Stimulated activated CD4-positive, alpha-beta T cell treated with anti-CD3 and anti-CD28 coated beads, Interleukin-2, amount 100 ng/mL, for 24 hours (primary cell): ENCODE data around the gene SCAANT1.

Experiments
- DNase-seq, 2 donors: peaks; one replicate each; pipeline ENCODE4 v3.0.0-alpha.2; 2020

SCAANT1 gene

DNA sequence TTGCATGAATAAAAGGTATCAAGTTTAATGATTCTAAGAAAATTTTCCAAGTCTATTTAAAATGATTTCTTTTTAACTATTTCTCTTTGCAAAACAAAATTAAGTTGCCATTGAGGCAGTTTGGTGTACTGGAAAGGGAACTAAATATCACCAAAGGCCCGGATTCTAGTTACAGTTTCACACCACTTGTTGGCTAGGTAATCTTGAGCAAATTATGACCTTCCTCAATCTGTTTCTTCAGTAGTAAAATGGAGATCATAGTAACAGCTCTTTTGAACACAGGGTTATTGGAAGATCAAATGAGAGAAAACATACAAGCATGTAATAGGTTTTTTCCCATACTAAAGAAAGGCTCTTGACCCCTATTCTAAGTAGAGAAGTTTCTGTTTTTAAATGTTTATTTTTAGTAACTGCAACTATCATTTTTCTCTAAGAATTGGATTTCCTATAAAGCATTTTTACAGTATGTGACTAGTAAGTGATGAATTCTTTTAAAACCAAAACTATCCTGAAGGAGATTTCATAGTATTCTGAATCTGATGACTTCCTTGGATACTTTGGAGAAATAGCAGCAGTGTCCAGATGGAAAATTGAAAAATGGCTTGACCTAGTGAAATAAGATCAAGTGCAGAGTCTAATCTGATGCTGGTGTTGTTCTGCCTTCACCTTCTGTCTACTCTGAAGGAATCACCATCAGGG lies 15.7 kb downstream of the SCAANT1 start:
- DNase-seq, result no peak

DNA sequence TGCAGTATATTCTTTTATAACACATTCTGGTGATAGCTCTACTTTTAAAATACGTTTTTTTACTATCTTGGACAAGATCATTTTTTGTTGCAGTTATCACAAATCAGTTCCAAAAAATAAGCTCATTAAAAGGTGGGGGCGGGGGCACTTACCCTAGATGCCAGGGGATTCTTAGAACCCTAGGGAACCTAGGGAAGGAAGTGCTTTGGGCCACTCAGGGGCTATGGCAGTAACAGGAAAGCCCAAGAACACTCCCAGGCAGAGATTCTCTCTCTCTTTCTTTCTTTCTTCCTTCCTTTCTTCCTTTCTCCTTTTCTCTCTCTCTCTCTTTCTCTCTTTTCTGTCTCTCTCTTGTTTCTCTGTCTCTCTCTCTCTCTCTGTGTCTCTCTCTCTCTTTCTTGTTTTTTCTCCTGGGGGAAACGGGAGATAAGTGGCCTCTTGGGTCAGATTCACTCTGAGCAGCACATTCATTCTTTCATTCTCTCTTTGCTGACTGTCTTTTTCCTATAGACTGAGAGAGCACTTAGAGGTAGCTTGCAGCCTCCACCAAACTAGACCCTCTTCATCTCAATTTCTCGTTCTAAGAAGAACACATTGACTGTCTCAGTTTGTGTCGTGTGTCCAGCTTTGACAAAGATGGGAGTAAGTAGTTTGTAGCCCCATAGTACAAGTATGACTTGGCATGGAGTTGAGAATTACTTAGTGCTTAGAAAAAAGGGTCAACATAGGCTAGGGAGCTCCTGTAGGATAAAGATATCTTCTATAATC lies 16.6 kb downstream of the SCAANT1 start:
- DNase-seq, result no peak

DNA sequence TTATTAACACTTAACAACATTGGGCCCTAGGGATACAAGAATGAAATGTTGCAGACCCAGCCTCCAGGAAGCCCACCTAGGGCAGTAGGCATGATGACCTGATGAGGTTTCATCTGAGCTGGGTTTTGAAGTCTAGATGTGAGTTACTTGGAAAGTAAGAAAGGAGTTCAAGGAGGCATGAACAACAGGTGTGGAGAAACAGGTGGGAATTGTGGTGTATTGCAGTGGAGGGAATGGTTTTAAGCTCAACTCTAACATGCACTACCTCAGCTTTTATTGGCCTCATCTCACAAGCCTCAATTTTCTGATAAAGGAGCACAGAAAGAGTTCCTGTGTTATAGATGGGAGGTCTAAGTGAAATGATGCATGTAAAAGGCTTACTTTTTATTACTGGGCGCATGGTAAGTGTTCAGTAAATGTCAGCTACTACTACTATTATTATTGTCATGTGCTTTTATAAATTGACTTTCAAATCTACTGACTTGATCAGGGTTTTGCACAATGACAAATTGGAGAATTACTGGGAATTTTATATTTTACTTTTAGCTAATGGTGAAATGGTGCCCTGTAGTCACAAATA lies 19.3 kb downstream of the SCAANT1 start:
- no peak for DNase-seq

DNA sequence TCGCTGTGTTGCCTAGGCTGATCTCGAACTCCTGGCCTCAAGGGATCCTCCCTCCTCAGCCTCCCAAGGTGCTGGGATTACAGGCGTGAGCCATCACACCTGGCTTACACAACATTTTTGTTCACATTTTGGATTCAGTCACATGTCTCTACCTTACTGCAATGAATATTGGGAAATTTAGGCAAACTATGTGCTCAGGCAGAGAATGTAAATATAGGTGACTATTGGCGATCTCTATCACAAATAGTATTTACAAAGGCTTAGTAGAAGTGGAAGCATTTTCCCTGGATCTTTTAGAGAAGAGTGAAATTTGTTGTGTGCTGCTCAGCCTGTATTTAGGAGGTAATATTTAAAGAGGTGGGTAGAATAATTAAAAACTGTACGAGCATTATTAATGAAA lies 20.7 kb downstream of the SCAANT1 start:
- no peak for DNase-seq

DNA sequence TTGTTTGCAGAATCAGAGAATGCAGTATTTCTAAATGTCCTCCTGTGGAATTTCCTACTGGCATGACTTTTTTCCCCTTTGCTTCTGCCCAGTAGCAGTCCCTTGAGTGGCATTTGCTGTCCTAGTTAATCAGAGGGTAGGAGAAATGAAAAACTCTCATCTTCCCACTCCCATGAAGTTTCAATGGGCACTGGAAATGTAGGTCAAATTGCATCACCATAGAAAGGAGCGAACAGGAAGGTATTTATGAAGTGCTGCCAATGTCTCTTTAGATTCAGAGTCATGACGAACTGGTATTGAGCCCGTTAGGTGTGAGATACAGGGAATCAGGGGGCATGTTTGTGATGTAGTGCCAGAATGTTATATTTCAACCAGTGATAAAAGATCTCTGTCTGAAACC lies 25.3 kb downstream of the SCAANT1 start:
- no peak for DNase-seq

DNA sequence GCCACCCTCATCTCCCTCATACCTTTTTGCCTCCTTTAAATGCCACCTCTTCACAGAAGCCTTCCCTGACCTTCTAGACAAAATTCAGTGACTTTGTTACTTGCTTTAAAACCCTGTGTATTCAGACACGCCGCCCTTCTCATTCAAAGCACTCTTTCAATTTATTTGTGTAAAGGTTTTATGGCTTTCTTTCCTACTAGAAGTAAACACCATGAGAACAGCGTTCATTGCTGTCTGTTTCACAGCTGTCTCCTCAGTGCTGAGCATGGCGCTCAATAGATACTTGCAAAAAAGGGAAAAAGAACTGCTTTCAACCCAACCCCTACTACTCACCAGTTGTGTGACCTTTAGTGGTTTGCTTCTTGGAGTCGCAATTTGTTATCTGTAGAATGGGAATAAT lies 31.5 kb downstream of the SCAANT1 start:
- DNase-seq, result no peak

DNA sequence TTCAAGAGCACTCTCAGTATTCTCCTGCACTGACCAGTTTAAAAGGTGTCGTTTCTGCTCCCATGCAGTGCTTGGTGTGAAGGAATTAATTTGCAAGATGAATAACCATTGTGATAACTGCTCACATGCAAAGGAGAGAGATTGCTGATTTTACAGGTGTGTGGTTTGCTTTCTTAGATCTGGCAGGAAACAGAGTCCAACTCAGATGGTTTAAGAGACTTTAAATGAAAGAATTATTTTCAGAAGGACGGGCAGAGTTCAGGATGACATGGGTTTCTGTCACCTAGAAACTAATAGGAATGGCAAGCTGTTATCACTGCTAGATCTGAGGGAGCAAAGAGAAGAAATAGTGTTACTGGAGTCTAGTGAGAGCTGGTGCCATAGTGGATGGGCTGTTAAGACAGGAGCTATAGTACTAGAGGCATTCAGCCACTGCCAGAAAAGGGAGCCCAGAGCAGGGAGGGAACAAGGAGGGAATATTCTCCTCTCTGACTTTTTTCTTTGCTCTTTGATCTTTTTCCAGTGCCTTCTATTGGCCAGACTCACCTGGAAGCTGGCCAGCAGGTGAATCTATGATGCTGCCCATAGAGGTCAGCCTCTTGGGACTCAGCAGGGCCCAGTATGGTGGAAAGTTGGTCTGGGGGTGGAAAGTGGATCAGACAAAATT lies 33.7 kb downstream of the SCAANT1 start:
- no peak for DNase-seq

DNA sequence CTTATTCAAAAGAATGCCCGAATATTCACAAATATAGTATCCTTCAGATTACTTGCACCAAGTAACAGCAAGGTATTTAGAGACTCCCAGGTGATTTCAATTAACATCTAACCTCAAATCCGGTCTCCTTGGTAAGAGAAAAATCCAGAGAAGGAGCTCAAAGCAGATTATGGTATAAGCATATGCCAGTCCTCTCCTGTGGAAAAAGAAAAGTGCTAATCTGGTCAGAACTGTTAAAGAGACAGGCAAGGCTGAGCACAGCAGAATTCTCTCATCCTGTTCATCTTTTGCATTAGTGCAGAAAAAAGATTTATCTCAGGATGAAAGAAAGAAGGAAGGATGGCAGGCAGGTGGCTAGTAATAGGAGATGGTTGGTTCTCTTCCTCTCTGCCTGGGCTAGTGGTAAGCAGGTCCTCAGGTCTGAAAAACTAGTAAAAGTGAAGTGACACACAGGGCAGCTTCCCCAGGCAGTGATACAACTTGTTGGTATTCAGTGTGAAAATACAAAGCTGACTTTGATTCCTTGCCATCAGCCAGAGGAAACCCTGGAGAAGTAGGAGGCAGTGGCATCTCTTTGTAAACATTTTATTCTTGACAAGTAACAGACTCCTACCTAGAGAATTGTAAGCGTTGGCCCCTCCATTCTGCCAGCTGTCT lies 34.3 kb downstream of the SCAANT1 start:
- DNase-seq, result no peak

DNA sequence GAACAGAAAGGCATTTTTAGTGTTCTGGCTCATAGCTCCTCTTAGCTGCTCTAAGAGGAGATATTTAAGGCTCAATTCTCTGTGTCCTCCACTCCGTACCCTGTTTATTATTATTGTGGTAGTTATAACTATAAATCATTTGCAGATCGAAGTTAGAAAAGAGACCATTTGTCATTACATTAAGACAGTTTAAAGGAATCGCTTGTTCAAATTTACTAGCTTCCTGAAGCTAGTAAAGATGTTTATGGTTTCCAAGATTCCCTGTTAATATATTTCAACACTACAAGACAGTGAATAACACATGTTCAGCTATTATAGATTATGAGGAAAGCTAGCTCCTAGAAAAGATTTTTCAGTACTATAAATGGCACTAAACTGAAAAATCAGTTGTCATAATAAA lies 35.9 kb downstream of the SCAANT1 start:
- DNase-seq, result no peak

DNA sequence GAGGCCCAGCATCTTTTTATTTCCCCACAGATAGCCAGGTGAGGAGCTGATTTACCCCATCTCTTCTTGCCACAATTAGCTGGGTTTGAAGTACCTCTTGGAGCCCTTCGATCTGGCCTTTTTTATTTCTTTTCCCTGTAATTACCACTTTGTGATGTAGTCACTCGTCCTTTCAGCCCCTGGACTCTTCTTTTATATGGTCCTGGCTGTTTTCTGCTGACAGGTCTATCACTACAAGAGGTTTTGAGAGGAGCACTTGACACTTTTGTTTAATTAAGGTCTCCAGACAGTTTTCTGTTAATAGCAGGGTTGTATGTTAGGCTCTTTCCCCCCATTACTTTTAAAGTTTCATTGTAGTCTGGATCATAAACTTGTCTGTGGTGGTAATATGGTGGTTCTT lies 36.7 kb downstream of the SCAANT1 start:
- no peak for DNase-seq

DNA sequence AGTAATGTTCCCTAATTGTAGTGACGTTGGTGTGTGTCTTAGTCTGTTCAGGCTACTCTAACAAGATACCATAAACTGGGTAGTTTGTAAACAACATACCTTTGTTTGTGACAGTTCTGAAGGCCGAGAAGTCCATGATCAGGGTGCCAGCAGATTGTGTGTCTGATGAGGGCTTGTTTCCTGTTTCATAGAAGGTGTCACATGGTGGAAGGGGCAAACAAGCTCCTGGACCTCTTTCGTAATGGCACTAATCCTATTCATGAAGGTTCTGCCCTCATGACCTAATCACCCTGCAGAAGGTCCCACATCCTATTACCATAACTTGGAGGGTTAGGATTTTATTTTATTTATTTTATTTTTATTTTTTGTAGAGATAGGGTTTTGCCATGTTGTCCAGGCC lies 37.4 kb downstream of the SCAANT1 start:
- no peak for DNase-seq

DNA sequence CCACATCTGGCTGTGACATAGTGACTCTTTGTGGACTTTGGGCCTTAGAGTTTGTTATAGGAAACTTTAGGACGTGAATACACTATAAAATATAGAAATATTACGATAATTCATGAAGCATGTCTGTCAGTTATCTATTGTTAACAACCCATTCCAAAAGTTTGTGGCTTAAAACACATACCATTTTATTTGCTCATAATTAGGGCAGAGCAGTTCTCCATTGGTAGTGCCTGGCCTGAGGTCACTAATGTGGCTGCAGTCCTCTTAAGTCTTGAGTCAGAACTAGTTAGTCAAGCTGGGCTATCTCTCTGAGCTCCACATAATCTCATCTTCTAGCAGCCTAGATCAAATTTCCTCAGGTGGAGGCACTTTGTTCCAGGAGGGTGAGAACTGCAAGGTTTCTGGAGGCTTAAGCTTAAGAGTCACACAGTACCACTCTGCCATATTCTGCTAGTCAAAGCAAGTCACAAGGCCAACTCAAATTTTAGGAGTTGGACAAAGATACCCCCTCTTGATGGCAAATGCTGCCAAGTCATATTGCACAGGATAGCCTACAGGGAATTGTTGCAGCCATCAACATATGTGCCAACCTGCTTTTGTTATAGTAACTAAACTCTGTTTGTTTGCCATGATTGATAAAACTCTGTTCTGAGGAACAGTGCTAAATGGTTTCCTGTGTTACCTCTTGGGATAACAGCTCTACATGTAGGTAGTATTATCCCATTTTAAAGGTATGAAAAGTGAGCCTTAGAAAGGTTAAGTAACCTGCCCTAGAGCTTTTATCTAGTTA lies 39.9 kb downstream of the SCAANT1 start:
- no peak for DNase-seq

DNA sequence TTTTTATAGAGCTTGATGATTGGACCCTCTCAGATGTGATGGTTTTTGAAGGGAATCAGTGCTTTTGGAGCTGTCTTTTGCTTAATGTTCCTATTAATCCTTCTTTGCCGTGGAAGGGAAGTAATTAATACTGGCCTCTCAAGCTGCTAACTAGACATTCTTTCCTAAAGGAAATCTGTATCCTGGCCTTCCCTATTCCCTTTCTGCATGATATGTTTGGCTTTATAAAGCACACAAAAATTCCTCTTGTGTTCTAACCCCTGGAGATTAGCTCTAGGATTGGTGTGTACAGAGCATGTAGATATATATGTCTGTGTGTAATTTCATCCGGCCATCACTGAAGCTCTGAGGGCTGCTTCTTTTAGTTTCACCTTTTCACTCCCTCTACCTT lies 41.6 kb downstream of the SCAANT1 start:
- no peak for DNase-seq

DNA sequence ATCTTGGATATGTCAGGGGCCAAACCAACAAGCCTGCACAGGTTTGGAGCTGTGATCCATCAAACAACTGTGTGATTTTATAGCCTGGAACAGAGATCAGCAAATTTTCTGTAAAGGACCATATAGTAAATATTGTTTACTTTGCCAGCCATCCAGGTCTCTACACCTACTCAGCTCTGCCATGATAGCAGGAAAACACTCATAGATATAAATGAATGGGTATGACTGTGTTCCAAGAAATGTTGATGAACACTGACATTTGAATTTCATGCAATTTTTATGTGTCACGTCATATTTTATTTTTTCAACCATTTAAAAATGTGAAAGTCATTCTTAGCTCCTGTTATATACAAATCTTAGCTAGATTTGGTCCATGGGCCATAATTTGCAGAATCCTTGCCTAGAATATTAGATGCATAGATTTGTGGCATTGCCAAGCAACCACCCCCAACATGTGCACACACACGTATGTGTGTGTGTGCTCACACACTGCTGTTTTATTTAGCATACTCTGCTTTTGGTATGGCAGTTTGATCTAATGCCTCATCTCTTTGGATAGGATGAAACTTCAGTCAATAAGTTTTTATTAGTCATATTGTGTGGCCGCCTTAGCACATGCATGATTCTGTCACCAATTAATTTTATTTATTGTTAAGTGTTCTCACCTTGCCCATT lies 42.1 kb downstream of the SCAANT1 start:
- no peak for DNase-seq

DNA sequence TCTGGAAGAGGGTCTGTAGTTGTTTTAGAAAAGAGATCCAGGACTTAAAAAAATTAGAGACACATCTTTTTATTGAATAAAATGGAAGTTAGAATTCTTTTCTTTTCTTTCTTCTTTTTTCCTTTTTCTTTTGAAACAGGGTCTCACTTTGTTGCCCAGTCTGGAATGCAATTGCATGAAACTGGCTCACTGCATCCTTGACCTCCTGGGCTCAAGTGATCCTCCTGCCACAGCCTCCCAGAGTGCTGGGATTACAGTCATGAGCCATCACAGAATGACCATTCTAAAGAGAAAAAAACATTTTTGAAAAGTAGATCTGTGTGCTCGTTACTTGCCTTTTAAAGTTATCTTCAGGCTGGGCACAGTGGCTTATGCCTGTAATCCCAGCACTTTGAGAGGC lies 45.0 kb downstream of the SCAANT1 start:
- DNase-seq, result no peak

DNA sequence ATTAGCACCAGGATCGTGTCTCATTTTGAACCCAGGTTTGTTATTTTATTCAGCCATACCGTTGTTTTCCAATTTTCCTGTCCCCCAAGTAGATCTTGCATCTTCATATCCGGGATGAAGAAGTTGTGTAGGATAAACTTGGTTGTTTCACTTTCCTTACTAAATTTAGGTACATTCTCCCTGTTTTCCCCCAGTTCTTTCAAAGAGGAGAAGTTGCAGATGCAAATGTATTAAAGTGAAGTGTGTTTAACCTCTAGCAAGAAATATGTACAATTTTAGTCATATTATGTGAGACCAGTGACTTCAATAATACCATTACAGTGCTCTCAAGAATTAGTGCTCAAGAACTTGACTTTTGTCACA lies 47.2 kb downstream of the SCAANT1 start:
- no peak for DNase-seq

DNA sequence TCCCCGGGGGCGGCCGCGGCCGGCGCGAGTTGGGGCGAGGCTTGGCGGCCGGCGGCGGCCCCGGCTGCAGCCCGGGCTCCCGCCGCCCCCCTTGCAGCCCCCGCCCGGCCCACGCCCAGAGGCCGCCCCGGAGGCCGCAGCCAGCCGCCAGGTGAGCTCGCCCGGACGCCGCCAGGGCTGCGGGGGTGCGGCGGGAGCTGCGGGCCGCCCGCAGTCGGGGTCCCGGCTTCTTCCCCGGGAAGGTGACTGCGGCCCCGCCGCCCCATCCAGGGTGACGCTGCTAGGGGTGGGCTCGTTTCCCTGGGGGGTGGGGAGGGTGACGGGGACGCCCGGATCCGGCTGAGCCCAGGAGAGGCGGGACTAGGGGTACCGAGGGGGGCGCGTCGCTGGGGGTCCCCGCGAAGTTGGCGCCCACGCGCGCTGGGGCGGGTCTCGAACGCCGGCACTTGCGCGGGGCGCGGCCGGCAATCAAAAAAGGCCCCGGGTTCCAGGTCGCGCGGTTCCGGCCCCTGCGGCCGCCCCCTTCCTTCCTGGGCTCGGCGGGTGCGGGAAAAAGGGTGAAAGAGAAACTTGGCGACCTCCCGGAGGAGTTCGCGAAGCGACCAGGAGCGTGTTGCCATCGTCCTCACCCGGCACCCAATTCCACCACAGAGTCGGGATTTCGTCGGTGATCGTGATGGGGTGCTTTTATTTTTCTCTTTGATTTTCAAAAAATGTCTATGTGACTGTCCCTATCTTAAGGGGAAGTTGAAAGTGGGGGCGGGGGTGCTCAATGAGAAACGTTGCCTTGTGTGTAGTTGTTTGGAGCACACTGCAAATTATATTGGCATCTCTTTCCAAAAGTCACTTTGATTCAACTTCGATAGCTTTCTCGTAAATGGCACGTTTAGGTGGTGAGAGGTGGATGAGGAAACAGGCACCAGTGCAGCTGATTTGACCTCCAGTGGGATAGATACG lies 47.9 kb downstream of the SCAANT1 start:
- DNase-seq, result peak; percentile 50 to 59

DNA sequence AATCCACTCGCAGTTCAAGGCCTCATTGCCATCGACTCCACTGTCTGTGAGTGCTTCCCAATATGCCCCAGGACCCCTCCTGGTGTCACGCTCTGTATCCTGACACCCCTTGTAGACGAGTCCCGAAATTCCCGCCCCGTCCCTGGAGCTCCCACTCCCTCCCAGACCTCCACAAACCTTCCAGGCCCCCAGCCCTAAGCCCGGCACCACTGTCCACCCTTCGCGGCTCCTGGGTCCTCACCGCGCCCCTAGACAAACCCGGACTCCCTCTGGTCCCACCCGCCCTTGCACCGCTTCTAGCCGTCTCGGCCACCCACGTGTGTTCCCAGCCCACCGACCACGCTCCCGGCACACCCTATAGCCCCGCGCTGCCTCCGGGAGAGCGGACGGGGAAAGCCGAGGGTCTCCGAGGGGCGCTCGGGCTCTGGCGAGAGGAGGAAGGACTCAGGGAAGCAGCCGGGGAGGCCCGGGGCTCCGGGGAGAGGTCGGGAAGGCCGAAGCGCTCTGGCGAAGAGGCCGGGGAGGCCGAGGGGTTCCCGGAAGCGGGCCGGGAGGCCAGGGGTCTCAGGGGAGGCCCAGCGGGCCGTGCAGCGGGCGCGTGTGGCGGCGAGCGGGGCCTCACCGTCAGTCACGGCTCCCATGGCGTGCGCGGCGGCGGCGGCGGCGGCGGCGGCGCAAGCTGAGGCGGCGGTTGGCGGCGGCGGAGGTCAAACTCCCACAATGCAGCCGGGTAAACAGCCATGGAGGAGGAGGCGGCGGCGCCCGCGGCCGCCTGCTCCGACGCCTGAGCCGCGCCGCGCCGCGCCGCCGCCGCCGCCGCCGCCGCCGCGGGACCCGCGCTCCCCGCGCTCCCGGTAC lies 48.8 kb downstream of the SCAANT1 start, which contains the start of the genes ATXN7 and THOC7:
ATXN7 (plus strand) TSS at position 718 of the 858 bp plus-strand sequence. CDS start 48,732 bp downstream, outside the sequence.
THOC7 (minus strand) TSS at position 656 of the 858 bp plus-strand sequence; CDS start at position 641, 15 bp downstream.
- DNase-seq, result peak; percentile 70 to 72

DNA sequence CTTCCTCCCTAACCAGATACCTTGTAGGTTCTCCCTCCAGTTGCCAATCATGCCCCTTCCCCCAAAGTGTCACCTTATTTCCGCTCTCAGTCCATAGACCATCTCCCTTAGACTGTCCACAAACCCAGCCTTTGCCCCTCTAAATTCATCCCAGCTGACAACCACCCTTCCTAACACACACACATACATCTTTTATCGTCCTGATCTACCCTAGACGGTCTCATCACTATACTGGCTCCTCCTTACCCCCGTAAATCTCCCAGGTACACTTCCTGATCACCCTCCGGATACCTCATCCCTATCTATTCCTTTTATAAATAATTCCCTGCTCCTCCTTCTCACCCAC lies 49.4 kb downstream of the SCAANT1 start:
- no peak for DNase-seq
